ENCODE data around the gene LHCGR.

- no peak for TF ChIP-seq CTCF (IDR thresholded peaks at IDR 0.05; ENCODE audit: low read depth, low read length)
- TF ChIP-seq POLR2A (IDR thresholded peaks at IDR 0.05; ENCODE audit: extremely low read depth, insufficient read length) = no peak
Measured at GRCh38 chr2:48728840-48729239, 26.7 kb downstream of the LHCGR start.

Data from NB4 (cell line).